H1 (cell line): ENCODE results near the gene EFCAB8. TPM values are rescaled to one million over a fixed set of nuclear protein-coding genes. Genes with fewer than 3 reads are reported as not detected.

Experiments
- E2F6 ChIP-seq: IDR thresholded peaks from 2 replicates; pipeline ENCODE4 v1.6.1; 2012; ENCODE audit warnings: inconsistent platforms
- EGR1 ChIP-seq: IDR thresholded peaks from 2 replicates; pipeline ENCODE4 v1.6.1; 2011; ENCODE audit warnings: low read depth, low read length, borderline replicate concordance
- EP300 ChIP-seq, 2 experiments: IDR thresholded peaks; 1 replicate in 1 of 2; 2 replicates in 1 of 2; pipeline ENCODE4 v1.6.1; 2011 to 2012; ENCODE audit warnings: low read depth in 2 of 2, low read length in 2 of 2, mild to moderate bottlenecking in 2 of 2, borderline replicate concordance in 1 of 2, inconsistent platforms in 1 of 2, moderate library complexity in 1 of 2
- HDAC6 ChIP-seq: IDR thresholded peaks from one replicate; pipeline ENCODE4 v1.7.1; 2012; ENCODE audit warnings: low read depth, mild to moderate bottlenecking, inconsistent platforms, low read length, moderate library complexity
- JUND ChIP-seq: IDR thresholded peaks from 2 replicates; pipeline ENCODE4 v1.6.1; 2011; ENCODE audit warnings: mild to moderate bottlenecking, improper control_type of control experiment, low read length
- NRF1 ChIP-seq: IDR thresholded peaks from 2 replicates; pipeline ENCODE4 v1.6.1; 2011; ENCODE audit warnings: mild to moderate bottlenecking, low read depth, low read length, improper control_type of control experiment
- POLR2A ChIP-seq, 2 experiments: IDR thresholded peaks; 1 replicate in 1 of 2; 2 replicates in 1 of 2; pipeline ENCODE4 v1.6.1; 2011; ENCODE audit warnings: low read depth in 2 of 2, low read length in 2 of 2, mild to moderate bottlenecking in 2 of 2; ENCODE audit errors: control extremely low read depth in 1 of 2
- SUZ12 ChIP-seq: fragments of 200-600 bp; sonication (generic); IDR thresholded peaks from 2 replicates; pipeline ENCODE4 v1.6.1; 2012; ENCODE audit warnings: mild to moderate bottlenecking, inconsistent platforms, low read length, moderate library complexity, mixed read lengths
- polyA plus RNA-seq, 7 experiments: library from polyadenylated mRNA; depleted of rRNA in 3 of 7; stranded (reverse) in 5 of 7; unstranded in 2 of 7; fragments of >200 nt in 5 of 7; fragments of 200-250 nt in 2 of 7; gene quantifications; 1 replicate in 5 of 7; 2 replicates in 1 of 7; 4 replicates in 1 of 7; pipeline versions ENCODE4 v1.2.1 to v1.2.3, GENCODE V29; 2011 to 2013; ENCODE audit warnings: missing spikeins in 2 of 7, mixed read lengths in 2 of 7
- total RNA-seq: library from RNA; stranded (reverse); fragmentation: NEBNext Ultra II Directional; extraction: Animal tissue kit (Norgen Biotek cat#: 25700); gene quantifications from 2 replicates; pipeline ENCODE4 v1.2.1, GENCODE V29; 2021
- TF ChIP-seq, protein P1 (sequence below): IDR thresholded peaks from 2 replicates; pipeline ENCODE4 v1.6.1; 2011; ENCODE audit warnings: low read length, improper control_type of control experiment

The EFCAB8 gene
- total and polyA plus RNA-seq, 2 of the 8 experiments (the other 6 are each of a cell fraction or from before 2014, with no cell fraction given): 0.06 to 0.20 TPM

GRCh38 chr20:32858701-32859372 is at the start of gene EFCAB8 (continued):
- TF ChIP-seq E2F6 (no peak), JUND (no peak), EGR1 (no peak), EP300 (IDR thresholded peaks at IDR 0.05; ENCODE audit: borderline replicate concordance in 1 of 2, low read depth in 2 of 2, low read length in 2 of 2) (no peak), NRF1 (no peak), POLR2A (IDR thresholded peaks at IDR 0.05; ENCODE audit: control extremely low read depth in 1 of 2, low read depth in 2 of 2, low read length in 2 of 2) (no peak), SUZ12 (no peak), HDAC6 (no peak)
- TF ChIP-seq, protein P1, sequence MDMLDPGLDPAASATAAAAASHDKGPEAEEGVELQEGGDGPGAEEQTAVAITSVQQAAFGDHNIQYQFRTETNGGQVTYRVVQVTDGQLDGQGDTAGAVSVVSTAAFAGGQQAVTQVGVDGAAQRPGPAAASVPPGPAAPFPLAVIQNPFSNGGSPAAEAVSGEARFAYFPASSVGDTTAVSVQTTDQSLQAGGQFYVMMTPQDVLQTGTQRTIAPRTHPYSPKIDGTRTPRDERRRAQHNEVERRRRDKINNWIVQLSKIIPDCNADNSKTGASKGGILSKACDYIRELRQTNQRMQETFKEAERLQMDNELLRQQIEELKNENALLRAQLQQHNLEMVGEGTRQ: no peak
